Smooth muscle cell (in vitro differentiated cells): Measurements from ENCODE around the gene SORD. TPM values are rescaled to one million over a fixed set of nuclear protein-coding genes. Genes with fewer than 3 reads are reported as not detected.

Experiments
- DNase-seq: peaks from one replicate; lab custom pipeline; 2025; ENCODE audit not compliant: unreplicated experiment; lab: John Stamatoyannopoulos, UW
- H2AFZ ChIP-seq: fragments of 200-600 bp; sonication (generic); 2 replicates; pipeline ENCODE4 v1.6.0; 2016; ENCODE audit warnings: antibody characterized with exemption, low read depth, mild to moderate bottlenecking
- H3F3A ChIP-seq: fragments of 200-600 bp; sonication (generic); 2 replicates; pipeline ENCODE4 v1.6.0; 2017; ENCODE audit warnings: antibody characterized with exemption, low read depth
- H3K27ac ChIP-seq: fragments of 200-600 bp; sonication (generic); 2 replicates; pipeline ENCODE4 v1.5.1; 2016; ENCODE audit warnings: low read depth, mild to moderate bottlenecking
- H3K27me3 ChIP-seq: fragments of 200-600 bp; sonication (generic); 2 replicates; pipeline ENCODE4 v1.6.1; 2016; ENCODE audit warnings: low read depth, mild to moderate bottlenecking
- H3K36me3 ChIP-seq: fragments of 200-600 bp; sonication (generic); 2 replicates; pipeline ENCODE4 v1.5.1; 2016; ENCODE audit warnings: low read depth
- H3K4me1 ChIP-seq: fragments of 200-600 bp; sonication (generic); 2 replicates; pipeline ENCODE4 v1.5.1; 2016; ENCODE audit warnings: low read depth
- H3K4me2 ChIP-seq: fragments of 200-600 bp; sonication (generic); 2 replicates; pipeline ENCODE4 v1.6.0; 2016; ENCODE audit warnings: mild to moderate bottlenecking
- H3K4me3 ChIP-seq: fragments of 200-600 bp; sonication (generic); 2 replicates; pipeline ENCODE4 v1.5.1; 2016; ENCODE audit warnings: mild to moderate bottlenecking
- H3K79me2 ChIP-seq: fragments of 200-600 bp; sonication (generic); 2 replicates; pipeline ENCODE4 v1.6.0; 2016; ENCODE audit warnings: low read depth, mild to moderate bottlenecking
- H3K9ac ChIP-seq: fragments of 200-600 bp; sonication (generic); 2 replicates; pipeline ENCODE4 v1.6.0; 2016; ENCODE audit warnings: low read depth
- H3K9me3 ChIP-seq: fragments of 200-600 bp; sonication (generic); replicated peaks from 2 replicates; pipeline ENCODE4 v1.5.1; 2016; ENCODE audit warnings: low read depth
- H4K20me1 ChIP-seq: fragments of 200-600 bp; sonication (generic); 2 replicates; pipeline ENCODE4 v1.6.0; 2016; ENCODE audit warnings: low read depth
- CTCF ChIP-seq: fragments of 200-600 bp; sonication (generic); IDR thresholded peaks from 2 replicates; pipeline ENCODE4 v1.5.1; 2017; ENCODE audit warnings: borderline replicate concordance, mild to moderate bottlenecking, antibody characterized with exemption; ENCODE audit not compliant: insufficient read depth, poor library complexity, severe bottlenecking
- WGBS: methylation state at CpG from one replicate; pipeline ENCODE4 v1.1.7; 2016; ENCODE audit warnings: low lambda C conversion rate; 5-methylcytosine and 5-hydroxymethylcytosine counted together
- polyA plus RNA-seq: library from polyadenylated mRNA; unstranded; fragments of >200 nt; fragmentation: Nextera tagmentation; extraction: Ambion mirVana; gene quantifications from 2 replicates; pipeline ENCODE4 v1.2.1, GENCODE V29; 2016
- total RNA-seq: library from RNA; depleted of rRNA; stranded (reverse); fragments of >200 nt; gene quantifications from 2 replicates; pipeline ENCODE4 v1.2.3, GENCODE V29; 2014

The SORD gene
- total and polyA plus RNA-seq, 2 experiments from 2014 or later, result 22.1 to 26.8 TPM

DNA sequence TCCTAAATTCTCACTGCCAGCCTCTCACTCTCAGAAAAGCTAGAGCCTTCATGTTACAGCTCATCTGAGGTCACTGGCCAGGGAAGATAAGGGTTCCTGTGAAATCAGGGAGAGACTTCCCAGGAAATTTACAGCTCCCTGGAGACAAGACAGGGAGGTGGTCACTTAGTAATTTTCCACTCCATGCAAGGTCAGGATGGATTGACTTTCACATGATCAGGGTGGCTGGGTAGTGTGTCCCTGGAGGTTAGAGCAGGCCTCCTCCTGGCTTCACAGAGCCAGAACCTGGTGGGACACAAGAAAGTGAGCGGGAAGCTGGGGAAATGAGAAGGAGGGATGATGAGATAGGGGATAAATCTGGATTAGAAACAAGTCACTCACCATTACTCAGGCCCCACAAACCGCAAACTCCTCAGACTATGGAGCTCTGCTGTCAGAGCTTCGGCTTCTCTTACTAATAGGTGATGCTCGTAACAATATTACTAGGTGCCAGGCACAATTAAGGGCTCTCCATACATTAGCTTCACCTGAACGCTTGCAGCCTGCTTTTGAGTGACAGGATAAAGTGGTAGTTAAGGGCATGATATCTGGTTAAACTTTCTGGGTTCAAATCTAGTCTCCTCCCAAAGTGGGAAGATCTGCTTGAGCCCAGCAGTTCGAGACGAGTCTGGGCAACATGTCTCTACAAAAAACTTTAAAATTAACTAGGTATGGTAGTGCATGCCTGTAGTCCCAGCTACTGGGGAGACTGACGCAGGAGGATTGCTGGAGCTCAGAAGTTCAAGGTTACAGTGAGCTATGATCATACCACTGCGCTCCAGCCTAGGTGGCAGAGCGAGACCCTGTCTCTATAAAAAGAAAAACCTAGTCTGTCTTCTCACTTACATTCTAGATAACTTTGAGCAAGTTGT, 66.1 kb downstream of the SORD start:
- Histone ChIP-seq H4K20me1 (peaks cover 4% of the 10 kb centered on the region), H3K27ac (peak overlapping the region; percentile 96), H3K4me3 (no peak overlapping the region), H3K36me3 (no peaks in the 10 kb centered on the region), H3K4me2 (peak overlapping the region; percentile 56), H3K79me2 (no peaks in the 10 kb centered on the region), H3K27me3 (peaks cover 11% of the 10 kb centered on the region), H3K4me1 (no peaks in the 10 kb centered on the region), H2AFZ (no peak overlapping the region), H3K9ac (peak overlapping the region; percentile 75), H3F3A (no peaks in the 10 kb centered on the region), H3K9me3 (no peaks in the 10 kb centered on the region)
- 15% methylated on average over 10 of the region's 10 CpGs for WGBS
- no peak for TF ChIP-seq CTCF
- DNase-seq, result no peak

DNA sequence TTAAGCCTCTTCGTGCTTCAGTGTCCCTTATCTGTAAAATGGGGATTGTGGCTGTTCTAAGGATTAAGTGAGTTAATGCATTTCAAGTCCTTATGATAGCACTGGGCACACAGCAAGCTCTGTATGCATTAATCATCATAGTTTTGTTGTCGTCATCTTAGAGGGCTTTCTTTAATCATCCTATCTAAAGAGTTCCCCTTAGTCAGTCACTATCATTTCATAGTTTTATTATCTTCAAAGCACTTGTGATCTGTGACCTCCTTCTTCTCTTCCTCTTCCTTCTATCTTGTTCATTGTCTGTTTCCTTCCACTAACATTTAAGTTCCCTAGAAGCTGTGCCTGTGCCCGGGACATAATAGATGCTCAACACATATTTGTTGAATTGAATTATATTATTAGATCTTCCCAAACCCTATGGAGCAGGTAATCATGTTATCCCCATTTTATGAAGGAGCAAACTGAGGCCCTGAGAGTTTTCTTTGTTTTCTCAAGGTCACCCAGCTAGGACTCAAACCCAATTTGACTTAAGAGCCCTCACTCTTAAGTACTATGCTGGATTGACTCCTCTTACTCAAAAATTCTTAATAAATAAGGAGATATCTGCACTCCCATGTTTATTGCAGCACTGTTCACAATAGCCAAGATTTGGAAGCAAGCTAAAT, 66.8 kb downstream of the SORD start:
- Histone ChIP-seq H3K9me3 (no peaks in the 10 kb centered on the region), H3K4me3 (no peak overlapping the region), H2AFZ (no peak overlapping the region), H3K4me2 (peak overlapping the region; percentile 50), H3K79me2 (no peaks in the 10 kb centered on the region), H3K4me1 (no peaks in the 10 kb centered on the region), H3K27me3 (peaks cover 6% of the 10 kb centered on the region), H3F3A (no peaks in the 10 kb centered on the region), H3K36me3 (no peaks in the 10 kb centered on the region), H3K27ac (peak overlapping the region; percentile 96), H3K9ac (peak overlapping the region; percentile 75), H4K20me1 (peaks cover 4% of the 10 kb centered on the region)
- no peak for TF ChIP-seq CTCF
- DNase-seq, result no peak
- WGBS, result 20% methylated on average over 3 of the region's 3 CpGs

DNA sequence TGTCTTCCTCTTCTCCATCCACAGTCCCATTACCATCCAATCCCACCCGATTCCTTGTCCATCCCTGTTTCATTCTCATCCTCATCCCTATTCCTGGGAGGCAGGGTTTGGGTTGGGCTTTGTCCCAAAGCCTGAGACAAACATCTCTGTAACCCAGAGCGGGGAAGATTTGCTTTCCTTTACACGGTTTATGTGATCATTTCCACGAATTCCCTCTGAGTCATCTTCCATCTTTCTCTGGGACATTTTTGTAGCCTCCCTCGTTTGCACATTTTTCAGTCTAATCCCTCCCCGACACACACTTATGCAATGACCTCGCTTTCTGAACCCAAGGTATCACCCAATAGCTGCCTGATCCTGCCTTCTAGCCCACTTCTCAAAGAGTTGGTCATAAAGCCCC, 68.2 kb downstream of the SORD start:
- H4K20me1 ChIP-seq, result peaks cover 4% of the 10 kb centered on the region
- no peak overlapping the region for H3K4me3 ChIP-seq
- 20% methylated on average over 7 of the region's 7 CpGs for WGBS
- H3K9me3 ChIP-seq, result no peaks in the 10 kb centered on the region
- no peaks in the 10 kb centered on the region for H3K79me2 ChIP-seq
- peak overlapping the region; percentile 96 for H3K27ac ChIP-seq
- no peak overlapping the region for H2AFZ ChIP-seq
- TF ChIP-seq CTCF, result no peak
- no peaks in the 10 kb centered on the region for H3K36me3 ChIP-seq
- H3F3A ChIP-seq, result no peaks in the 10 kb centered on the region
- no peaks in the 10 kb centered on the region for H3K4me1 ChIP-seq
- peaks cover 14% of the 10 kb centered on the region for H3K27me3 ChIP-seq
- H3K4me2 ChIP-seq, result peak overlapping the region; percentile 50
- no peak for DNase-seq
- peak overlapping the region; percentile 69 for H3K9ac ChIP-seq
